Thoracic aorta (tissue), 2 donors: ENCODE data around the gene CECR2. TPM values are rescaled to one million over a fixed set of nuclear protein-coding genes. Genes with fewer than 3 reads are reported as not detected.

Source experiments
- ATAC-seq: fragments of 150-250 bp; one replicate; pipeline ENCODE4 v1.8.0; 2017; ENCODE audit warnings: low read depth; ENCODE audit not compliant: insufficient number of reproducible peaks, low FRiP score
- DNase-seq: peaks from one replicate; pipeline ENCODE4 v3.0.0-alpha.2; 2020; ENCODE audit warnings: low spot score
- H3K27ac ChIP-seq, 2 donors: fragments of 200-600 bp; sonication (generic); 1 replicate in 1 of 2; 2 replicates in 1 of 2; pipeline ENCODE4 v1.5.1; 2016; ENCODE audit warnings: mild to moderate bottlenecking in 2 of 2, moderate library complexity in 2 of 2
- H3K27me3 ChIP-seq: fragments of 200-600 bp; sonication (generic); replicated peaks from 2 replicates; pipeline ENCODE4 v1.6.0; 2016; ENCODE audit warnings: mild to moderate bottlenecking; ENCODE audit not compliant: insufficient read depth
- H3K36me3 ChIP-seq: fragments of 200-600 bp; sonication (generic); one replicate; pipeline ENCODE4 v1.5.1; 2016
- H3K4me1 ChIP-seq, 2 donors: fragments of 200-600 bp; sonication (generic); 1 replicate in 1 of 2; 2 replicates in 1 of 2; pipeline versions ENCODE4 v1.5.1 to v1.6.0; 2016; ENCODE audit warnings: low read depth in 2 of 2, mild to moderate bottlenecking in 1 of 2; ENCODE audit not compliant: control insufficient read depth in 1 of 2
- H3K4me3 ChIP-seq: fragments of 200-600 bp; sonication (generic); 2 replicates; pipeline ENCODE4 v1.5.1; 2016; ENCODE audit warnings: mild to moderate bottlenecking
- H3K9me3 ChIP-seq: fragments of 200-600 bp; sonication (generic); 2 replicates; pipeline ENCODE4 v1.5.1; 2016
- total RNA-seq, 2 donors: library from RNA; depleted of rRNA; stranded (reverse); fragments of >200 nt; gene quantifications; one replicate each; pipeline versions ENCODE4 v1.1.0 to v1.2.3, GENCODE V29; 2016
- TF ChIP-seq, protein P1 (sequence below): fragments of 200-600 bp; sonication (generic); IDR thresholded peaks from one replicate; pipeline ENCODE4 v1.5.1; 2019; ENCODE audit warnings: antibody characterized with exemption

The CECR2 gene
- total RNA-seq, 2 donors from 2014 or later = 0.28 TPM; not detected in 1

DNA sequence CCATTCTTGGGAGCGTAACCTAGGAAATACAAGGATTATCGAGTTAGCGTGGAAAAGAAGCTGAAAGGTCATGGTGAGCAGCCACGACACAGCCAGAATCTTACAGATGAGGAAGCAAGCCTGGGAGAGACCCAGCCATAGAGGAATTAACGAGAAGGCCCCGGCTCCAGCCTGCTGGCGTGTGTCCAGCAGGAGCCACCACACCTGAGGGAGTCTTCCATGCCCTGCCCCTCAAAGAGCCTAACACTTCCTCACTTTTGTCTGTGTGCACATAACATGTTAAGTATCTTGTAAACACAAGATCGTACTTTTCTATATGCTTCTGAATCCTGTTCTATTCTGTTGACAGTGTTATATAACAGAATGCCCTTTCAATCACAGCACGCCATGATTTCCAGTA lies 18.1 kb downstream of the CECR2 start:
- ATAC-seq (no peak), DNase-seq (no peak)
- Histone ChIP-seq H3K36me3 (no peaks in the 10 kb centered on the region), H3K9me3 (peaks cover 4% of the 10 kb centered on the region), H3K27me3 (no peaks in the 10 kb centered on the region), H3K4me3 (no peak overlapping the region), H3K4me1 (no peaks in the 10 kb centered on the region), H3K27ac (no peak overlapping the region)
- TF ChIP-seq, protein P1, sequence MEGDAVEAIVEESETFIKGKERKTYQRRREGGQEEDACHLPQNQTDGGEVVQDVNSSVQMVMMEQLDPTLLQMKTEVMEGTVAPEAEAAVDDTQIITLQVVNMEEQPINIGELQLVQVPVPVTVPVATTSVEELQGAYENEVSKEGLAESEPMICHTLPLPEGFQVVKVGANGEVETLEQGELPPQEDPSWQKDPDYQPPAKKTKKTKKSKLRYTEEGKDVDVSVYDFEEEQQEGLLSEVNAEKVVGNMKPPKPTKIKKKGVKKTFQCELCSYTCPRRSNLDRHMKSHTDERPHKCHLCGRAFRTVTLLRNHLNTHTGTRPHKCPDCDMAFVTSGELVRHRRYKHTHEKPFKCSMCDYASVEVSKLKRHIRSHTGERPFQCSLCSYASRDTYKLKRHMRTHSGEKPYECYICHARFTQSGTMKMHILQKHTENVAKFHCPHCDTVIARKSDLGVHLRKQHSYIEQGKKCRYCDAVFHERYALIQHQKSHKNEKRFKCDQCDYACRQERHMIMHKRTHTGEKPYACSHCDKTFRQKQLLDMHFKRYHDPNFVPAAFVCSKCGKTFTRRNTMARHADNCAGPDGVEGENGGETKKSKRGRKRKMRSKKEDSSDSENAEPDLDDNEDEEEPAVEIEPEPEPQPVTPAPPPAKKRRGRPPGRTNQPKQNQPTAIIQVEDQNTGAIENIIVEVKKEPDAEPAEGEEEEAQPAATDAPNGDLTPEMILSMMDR = no peak

DNA sequence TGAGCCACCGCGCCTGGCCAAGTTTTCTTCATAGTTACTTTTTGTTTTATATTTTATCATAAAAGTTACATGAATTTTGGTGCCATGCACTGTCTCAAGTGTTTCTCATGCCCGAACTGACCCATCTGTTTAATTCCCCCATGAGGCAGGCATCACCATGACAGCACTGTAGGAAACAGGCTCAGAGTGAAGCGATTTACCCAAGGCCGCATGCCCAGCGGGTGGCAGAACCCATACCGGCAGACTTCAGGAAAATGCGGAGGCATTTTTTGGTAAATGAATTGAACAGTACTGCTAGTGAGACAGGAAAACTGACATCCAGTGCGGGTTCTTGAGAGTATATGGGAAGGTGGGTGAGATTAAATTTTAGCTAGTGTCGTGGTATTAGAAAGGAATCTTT lies 19.0 kb downstream of the CECR2 start:
- H3K4me3 ChIP-seq = no peak overlapping the region
- no peak overlapping the region for H3K27ac ChIP-seq
- ATAC-seq (no peak), DNase-seq (no peak)
- H3K9me3 ChIP-seq = peaks cover 4% of the 10 kb centered on the region
- TF ChIP-seq, protein P1 = no peak
- H3K36me3 ChIP-seq = no peaks in the 10 kb centered on the region
- H3K4me1 ChIP-seq = no peaks in the 10 kb centered on the region
- H3K27me3 ChIP-seq = no peaks in the 10 kb centered on the region

DNA sequence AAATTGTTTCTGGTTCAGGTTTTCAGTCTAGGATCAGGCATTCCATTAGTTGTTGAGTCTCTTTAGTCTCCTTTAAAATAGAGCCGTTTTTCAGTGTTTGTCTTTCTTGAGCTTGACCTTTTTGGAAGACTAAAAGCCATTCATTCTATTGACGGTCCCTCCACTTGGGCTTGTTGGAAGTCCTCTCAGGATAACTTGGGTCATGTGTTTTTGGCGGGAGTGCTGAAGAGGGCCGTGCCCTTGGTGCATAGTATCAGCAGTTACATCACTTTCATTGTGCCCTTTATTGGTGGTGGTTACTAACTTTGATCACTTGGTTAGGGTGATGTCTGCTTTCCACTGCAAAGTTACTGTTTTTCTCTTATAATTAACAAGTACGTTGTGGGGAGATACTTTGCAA lies 20.8 kb downstream of the CECR2 start:
- no peak for ATAC-seq

DNA sequence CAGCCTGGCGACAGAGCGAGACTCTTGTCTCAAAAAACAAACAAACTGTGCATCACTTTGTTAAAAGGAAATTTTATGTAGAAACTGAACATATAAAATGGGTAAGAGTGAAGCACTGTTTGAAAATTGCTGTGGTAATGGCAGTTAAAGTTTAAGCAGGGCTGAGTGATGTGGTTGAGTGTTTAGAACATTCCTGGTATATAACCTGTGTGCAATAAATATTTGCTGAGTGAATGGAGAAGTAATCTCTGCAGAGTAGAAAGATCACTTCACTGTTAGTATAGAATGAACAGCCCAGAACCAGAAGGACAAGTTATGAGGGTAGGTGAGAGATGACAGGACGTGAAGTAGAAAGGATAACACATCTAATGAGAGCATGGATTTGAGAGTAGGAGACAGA lies 27.3 kb downstream of the CECR2 start:
- Histone ChIP-seq H3K27me3 (no peaks in the 10 kb centered on the region), H3K9me3 (no peaks in the 10 kb centered on the region), H3K4me3 (no peak overlapping the region), H3K27ac (no peak overlapping the region), H3K4me1 (no peaks in the 10 kb centered on the region), H3K36me3 (no peaks in the 10 kb centered on the region)
- DNase-seq (no peak), ATAC-seq (no peak)
- TF ChIP-seq, protein P1 = no peak

More for the DNA sequence above, 20.8 kb downstream of the CECR2 start:
- no peaks in the 10 kb centered on the region for H3K9me3 ChIP-seq
- H3K36me3 ChIP-seq = no peaks in the 10 kb centered on the region
- H3K4me1 ChIP-seq = no peaks in the 10 kb centered on the region
- no peaks in the 10 kb centered on the region for H3K27me3 ChIP-seq
- no peak overlapping the region for H3K27ac ChIP-seq
- TF ChIP-seq, protein P1 = no peak
- no peak for DNase-seq
- H3K4me3 ChIP-seq = no peak overlapping the region

DNA sequence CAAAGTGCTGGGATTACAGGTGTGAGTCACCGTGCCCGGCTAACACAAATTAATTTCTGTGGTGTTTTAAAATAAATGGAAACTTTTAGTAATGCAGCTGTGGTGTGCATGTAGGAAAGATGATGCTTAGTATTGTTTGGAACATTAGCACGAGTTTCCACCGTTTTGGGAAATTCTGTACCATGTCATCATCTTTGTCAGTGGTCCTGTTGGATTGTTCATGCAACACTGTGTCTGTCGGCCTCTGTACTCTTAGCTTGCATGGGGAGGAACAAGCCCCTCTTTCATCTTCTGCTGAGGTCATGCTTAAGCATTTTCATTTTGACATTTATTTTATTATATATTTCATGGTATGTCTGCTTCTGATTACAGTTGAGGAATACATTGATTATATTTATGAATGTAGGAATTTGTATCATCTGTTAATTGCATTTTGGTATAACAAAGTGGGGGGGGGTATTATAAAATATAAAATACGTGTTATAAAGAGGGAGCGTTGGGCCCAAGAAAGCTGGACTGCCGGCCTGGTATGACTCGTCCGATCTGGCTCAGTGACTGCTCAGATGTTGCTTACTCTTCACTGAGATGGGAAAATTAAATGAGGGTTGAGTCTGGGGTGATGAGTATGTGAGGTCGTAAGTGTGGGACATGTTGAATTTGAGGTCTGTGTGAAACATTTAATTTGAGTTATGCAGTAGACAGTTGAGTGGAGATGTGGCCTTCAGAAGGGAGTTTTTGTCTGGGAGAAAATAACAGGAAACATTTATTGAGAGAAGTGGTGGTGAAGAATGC lies 28.7 kb downstream of the CECR2 start:
- no peak overlapping the region for H3K27ac ChIP-seq
- TF ChIP-seq, protein P1 = no peak
- H3K4me3 ChIP-seq = no peak overlapping the region
- H3K27me3 ChIP-seq = no peaks in the 10 kb centered on the region
- H3K4me1 ChIP-seq = no peaks in the 10 kb centered on the region
- no peak for ATAC-seq
- DNase-seq = no peak
- no peaks in the 10 kb centered on the region for H3K36me3 ChIP-seq
- H3K9me3 ChIP-seq = no peaks in the 10 kb centered on the region
